Prostate gland (tissue), 2 donors: ENCODE data around the gene NBEA.

Experiments used
- CTCF ChIP-seq, 4 experiments: fragments of 200-600 bp in 2 of 4; fragments of 450-650 bp in 2 of 4; sonication (generic) in 2 of 4; IDR thresholded peaks; 1 replicate in 3 of 4; 2 replicates in 1 of 4; pipeline ENCODE4 v1.5.1; 2016 to 2019; ENCODE audit warnings: antibody characterized with exemption in 4 of 4, mild to moderate bottlenecking in 2 of 4, moderate library complexity in 2 of 4
- POLR2AphosphoS5 ChIP-seq: sonication (generic); formaldehyde crosslinking; IDR thresholded peaks from one replicate; pipeline ENCODE4 v1.6.1; 2017; ENCODE audit warnings: antibody characterized with exemption

- TF ChIP-seq CTCF (IDR thresholded peaks at IDR 0.05) (no peak), POLR2AphosphoS5 (no peak)
Observed at GRCh38 chr13:35213911-35214310, 271.8 kb downstream of the NBEA start.
